GM19467 (cell line): Measurements from ENCODE around the gene NOB1.
"Not testable (repeated sequence)": the region's sequence is repeated elsewhere in the genome, so short reads cannot be mapped to it uniquely, and the experiment has no call there.

Experiments used
- ATAC-seq: cut with Tn5 transposase; IDR thresholded peaks from one replicate; pipeline ENCODE4 v1.9.1; 2021; ENCODE audit warnings: mild to moderate bottlenecking, moderate library complexity; ENCODE audit not compliant: unreplicated experiment

Gene NOB1

DNA sequence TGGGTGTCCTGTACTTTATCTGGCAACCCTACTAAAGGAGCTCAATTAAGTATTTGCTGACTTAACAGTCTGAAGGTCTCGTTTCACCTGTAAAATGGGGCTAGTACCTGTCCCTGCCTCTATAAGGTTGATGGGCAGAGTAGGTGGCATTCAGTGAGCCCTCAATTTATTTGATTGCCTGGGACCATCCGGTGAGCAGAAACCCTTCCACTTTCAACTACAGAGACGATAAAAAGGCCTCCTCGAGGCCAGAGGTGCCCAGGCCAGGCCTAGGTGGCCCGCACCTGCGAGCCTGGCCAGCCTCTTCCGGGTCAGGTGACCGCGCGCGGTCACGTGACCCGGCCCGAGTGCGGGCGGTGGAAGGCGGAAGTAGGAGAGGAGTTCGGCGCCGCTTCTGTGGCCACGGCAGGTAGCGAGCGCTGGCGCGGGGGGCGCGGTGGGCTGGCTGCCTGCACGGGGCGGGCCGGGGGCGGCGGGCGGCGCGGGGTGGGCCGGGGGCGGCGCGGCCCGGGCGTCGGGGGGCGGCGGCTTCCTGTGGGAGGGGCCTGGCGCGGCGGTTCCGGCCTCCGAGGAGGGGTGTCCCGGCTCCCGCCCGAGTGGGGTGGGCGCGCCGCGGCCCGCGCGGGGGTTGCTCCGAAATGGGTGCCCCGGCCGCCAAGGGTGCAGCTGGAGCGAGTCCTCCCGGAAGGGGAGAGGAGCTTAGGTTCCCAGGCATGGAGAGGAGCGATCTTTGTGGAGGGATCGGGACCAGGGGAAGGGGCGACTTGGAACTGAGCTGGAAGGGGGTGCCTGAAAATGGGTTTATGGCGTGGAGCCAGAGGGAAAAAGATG, 7.5 kb upstream of the NOB1 start, which contains the start of gene WWP2:
TSS of gene WWP2 (plus strand) at position 350 of the 831 bp plus-strand sequence. CDS start 24,679 bp downstream, outside the sequence.
- peak; percentile 72 for ATAC-seq

DNA sequence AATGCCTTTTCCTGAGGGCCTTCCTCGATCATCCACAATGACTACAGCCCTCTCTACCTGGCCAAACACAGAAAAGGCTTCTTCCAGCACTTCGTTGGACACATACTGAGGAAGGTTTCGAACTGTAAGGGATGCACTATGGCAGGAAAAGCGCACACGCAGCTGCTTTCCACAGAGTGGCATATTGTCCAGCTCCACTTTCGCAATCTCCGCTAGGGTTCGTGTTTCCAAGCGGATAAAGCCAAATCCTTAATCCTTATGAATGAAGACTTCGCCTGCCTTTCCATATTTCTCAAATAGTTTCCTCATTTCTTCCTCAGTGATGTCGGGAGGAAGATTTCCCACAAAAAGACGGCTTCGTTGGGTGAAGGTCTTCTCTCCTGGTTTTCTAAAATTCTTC, 2.6 kb upstream of the NOB1 start:
- ATAC-seq: not testable (repeated sequence)

DNA sequence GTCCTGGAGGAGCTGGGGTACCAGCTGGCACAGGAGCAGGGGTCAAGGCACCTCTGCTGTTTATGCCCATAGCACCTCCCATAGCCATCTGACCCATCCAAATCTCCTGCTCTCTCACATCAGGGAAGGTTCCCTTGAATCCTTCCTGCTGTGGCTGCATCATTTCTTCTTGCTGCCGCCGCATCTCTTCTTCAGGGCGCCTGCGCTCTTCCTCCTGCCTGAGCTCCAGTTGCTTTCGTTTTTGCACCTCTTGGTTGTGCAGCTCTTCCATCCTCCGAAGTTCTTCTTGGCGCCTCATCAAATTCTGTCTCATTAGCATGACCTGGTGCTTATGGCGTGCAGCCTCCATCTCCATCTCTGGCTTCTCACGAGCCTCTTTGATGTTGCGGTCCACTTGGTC, 2.0 kb upstream of the NOB1 start:
- no peak for ATAC-seq

GRCh38 chr16:69754143-69754468, 620 bp downstream of the NOB1 start:
- ATAC-seq: no peak

- no peak for ATAC-seq
Measured at GRCh38 chr16:69748694-69749345, 5.9 kb downstream of the NOB1 start.

- ATAC-seq: no peak
Measured at GRCh38 chr16:69747115-69747514, 7.6 kb downstream of the NOB1 start.

DNA sequence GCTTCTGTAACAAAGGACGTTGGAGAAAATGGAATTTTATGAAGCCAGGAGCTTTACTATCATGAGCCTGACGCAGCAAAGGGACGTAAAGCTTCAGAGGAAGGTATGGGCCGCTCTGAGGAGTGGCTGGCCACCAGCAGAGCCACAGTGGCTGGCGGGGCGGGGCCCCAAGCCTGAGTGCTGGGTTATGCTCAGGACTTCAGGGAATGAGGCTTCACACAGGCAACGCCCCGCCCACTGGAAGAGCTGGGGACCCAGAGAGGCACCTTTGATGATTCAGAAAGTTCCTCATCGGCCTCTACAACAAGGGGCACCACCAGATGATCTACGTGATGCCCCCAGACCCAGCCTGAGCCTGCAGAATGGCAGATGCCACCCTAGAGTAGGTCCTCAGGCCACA, 8.8 kb downstream of the NOB1 start:
- ATAC-seq: no peak

DNA sequence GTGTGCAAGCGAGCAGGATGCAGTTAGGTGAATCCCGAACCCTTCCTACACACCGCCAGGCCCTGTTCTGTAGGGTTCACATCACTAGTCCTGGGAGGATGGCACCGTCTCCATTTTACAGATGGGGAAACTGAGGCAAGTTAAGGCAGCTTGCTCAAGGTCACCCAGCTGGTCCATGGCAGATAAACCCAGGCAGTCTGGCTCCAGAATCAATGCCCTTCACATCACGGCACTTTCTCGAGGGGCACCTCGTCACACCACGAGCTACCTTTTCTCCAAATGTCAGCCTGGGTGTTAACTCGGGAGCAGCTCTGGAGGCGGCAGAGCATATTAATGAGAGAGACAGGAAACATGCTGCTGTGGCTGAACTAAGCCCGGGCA, 9.5 kb downstream of the NOB1 start:
- no peak for ATAC-seq

- no peak for ATAC-seq
Measured at GRCh38 chr16:69744363-69745231, 10.1 kb downstream of the NOB1 start.

GRCh38 chr16:69741951-69742904, 12.5 kb downstream of the NOB1 start:
- no peak for ATAC-seq

DNA sequence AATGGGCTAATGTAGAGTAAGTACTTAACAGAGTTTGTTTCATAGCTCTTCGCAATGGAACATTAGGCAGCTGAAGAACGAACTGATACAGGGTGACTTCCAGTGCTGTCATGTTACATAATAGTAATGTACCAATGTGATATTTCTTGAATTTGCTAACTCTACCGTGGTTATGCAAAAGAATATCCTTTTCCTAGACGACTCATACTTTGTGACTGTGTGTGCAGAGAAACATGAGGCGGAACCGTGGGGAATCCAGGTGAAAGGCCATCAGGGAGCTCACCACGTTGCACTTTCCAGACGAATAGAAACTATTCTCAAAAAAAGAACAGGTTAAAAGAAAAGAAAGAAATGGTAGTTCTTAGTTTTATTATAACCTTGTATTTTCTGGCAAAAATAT, 13.2 kb downstream of the NOB1 start:
- no peak for ATAC-seq

- ATAC-seq: no peak
Measured at GRCh38 chr16:69732101-69732500, 22.6 kb downstream of the NOB1 start.

GRCh38 chr16:69731280-69731679, 23.4 kb downstream of the NOB1 start:
- ATAC-seq: not testable (repeated sequence)

GRCh38 chr16:69729030-69729429, 25.7 kb downstream of the NOB1 start:
- ATAC-seq: not testable (repeated sequence)

- ATAC-seq: no peak
Measured at GRCh38 chr16:69727916-69728270, 26.8 kb downstream of the NOB1 start.

DNA sequence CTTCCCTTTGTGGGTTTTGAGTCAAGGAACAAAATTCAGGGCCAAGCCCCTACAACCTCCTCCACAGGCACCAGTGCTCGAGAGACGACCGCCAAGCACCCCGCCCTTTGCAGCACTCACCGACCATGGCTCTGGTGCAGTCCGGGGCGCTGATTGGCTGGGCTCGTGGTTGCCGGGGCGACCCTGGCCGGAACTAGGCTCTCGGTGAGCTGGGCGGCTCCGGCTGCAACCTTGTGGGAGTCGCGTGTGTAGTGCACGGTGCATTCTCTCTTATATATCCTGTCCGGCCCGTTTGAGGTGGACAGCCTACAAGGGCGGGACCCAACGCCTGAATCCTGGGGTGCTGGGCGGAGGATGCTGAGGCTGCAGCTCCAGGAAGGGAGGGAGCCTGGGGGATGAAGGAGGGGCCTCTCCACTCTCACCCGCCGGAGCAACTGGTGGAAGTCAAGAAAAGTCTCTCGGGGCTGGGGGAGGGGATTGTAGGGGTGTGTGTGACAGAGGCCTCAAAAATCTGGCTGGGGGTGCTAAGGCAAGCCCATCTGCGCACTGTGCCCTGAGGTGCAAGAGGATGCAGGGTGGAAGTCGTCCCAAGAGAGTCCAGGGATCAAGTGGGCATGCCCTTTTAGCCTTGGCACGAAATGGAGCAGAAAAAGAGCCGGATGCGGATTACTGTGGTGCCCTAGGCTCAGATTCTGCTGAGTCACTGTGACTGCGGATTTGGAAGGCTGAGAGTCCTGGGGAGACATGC, 28.2 kb downstream of the NOB1 start, which contains the start of gene NQO1:
TSS of gene NQO1 (minus strand) at position 248 of the 748 bp plus-strand sequence. CDS start at position 127, 121 bp downstream.
- ATAC-seq: peak; percentile 97

GRCh38 chr16:69725480-69726312, 29.0 kb downstream of the NOB1 start:
- no peak for ATAC-seq

- ATAC-seq: no peak
Measured at GRCh38 chr16:69724981-69725479, 29.7 kb downstream of the NOB1 start.
